T1000 (cell line): ENCODE measurements around the gene PAPSS1.
A peak's percentile ranks its signal among the peaks of the same experiment; 100 is the strongest.

Experiments
- DNase-seq: peaks from one replicate; lab custom pipeline; 2025; ENCODE audit warnings: mixed read lengths; lab: John Stamatoyannopoulos, UW

The PAPSS1 gene

GRCh38 chr4:107625391-107625902 lies 94.6 kb downstream of the PAPSS1 start:
- no peak for DNase-seq

DNA sequence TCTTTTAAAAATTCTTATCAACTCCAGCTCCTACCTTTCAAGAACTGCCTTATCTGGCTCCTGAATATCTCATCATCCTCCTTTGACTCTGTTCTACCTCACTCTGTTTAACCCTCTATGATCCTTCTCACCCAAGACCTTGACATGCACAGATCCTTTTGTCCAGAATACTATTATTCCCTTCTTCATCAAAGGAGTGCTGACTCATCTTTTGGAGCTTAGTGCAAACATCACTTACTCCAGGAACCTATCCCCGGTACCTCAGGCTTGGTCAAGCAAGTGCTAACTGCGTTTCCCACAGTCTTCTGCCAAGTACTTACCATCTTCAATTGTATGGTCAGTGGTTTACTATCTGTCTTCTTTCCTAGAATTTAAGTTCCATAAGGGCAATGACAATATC lies 96.0 kb downstream of the PAPSS1 start:
- no peak for DNase-seq

- DNase-seq = no peak
Observed at GRCh38 chr4:107622006-107622405, 98.0 kb downstream of the PAPSS1 start.

GRCh38 chr4:107619731-107620130 lies 100.3 kb downstream of the PAPSS1 start:
- DNase-seq = no peak

DNA sequence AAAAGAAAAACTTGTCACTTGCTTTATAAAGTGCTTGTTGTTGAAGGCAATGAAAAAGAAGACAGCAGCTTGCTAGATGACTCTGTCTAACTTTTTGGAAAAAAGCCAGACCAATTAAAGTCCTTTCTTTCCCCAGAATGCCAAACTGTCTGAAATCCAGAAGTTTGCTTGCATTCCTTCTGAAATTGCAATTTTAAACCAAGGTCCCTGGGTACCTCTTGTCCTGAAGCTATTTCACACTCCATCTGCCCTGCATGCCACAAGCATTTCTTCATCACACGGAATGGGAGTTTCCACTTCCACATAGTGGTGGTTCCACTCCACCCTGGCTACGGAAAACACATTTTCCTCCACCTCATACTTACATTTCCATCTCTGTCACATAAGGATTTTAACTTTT lies 101.0 kb downstream of the PAPSS1 start:
- peak; percentile 52 for DNase-seq

GRCh38 chr4:107618656-107619055 lies 101.4 kb downstream of the PAPSS1 start:
- no peak for DNase-seq

- DNase-seq = no peak
Observed at GRCh38 chr4:107616838-107617389, 103.1 kb downstream of the PAPSS1 start.

GRCh38 chr4:107615809-107616208 lies 104.2 kb downstream of the PAPSS1 start:
- DNase-seq = no peak

DNA sequence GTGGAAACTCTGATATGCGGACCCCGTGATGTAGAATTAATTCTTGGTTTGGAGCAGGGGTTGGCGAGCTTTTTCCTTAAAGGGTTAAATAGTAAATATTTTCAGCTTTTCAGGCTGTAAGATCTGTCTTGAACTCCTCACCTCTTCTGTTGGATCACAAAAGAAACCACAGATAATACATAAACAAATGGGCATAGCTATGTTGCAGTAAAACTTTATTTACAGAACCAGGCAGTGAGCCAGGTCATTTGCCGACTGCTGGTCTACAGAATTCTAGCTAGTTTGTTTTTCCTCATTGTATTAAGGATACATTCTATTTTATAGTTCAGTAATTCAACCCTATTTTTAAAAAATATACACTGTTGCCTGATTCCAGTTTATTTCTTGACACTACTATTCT lies 116.6 kb downstream of the PAPSS1 start:
- no peak for DNase-seq

- DNase-seq = no peak
Observed at GRCh38 chr4:107600983-107601382, 119.1 kb downstream of the PAPSS1 start.

- no peak for DNase-seq
Observed at GRCh38 chr4:107600436-107600835, 119.6 kb downstream of the PAPSS1 start.

GRCh38 chr4:107599841-107600240 lies 120.2 kb downstream of the PAPSS1 start:
- no peak for DNase-seq

- no peak for DNase-seq
Observed at GRCh38 chr4:107593230-107593629, 126.8 kb downstream of the PAPSS1 start.

GRCh38 chr4:107592519-107592918 lies 127.5 kb downstream of the PAPSS1 start:
- no peak for DNase-seq

DNA sequence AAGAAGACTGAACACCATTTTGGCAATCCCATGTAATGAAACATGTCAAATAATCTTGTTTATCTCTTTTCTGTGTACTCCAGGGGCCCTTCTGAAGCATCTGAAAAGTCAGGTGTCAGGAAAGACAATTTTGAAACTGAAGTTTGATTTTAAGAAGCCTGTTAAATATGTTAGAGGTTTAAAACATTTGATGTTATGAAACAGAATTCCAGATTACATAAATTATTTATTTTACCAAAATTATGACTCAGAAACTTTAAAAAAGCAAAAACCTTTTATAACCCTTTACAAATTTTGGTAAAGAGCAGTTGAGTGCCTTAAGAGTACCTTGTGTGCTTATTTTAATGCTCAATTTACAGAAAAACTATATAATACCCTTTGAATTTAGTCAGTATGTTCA lies 130.8 kb downstream of the PAPSS1 start:
- no peak for DNase-seq

DNA sequence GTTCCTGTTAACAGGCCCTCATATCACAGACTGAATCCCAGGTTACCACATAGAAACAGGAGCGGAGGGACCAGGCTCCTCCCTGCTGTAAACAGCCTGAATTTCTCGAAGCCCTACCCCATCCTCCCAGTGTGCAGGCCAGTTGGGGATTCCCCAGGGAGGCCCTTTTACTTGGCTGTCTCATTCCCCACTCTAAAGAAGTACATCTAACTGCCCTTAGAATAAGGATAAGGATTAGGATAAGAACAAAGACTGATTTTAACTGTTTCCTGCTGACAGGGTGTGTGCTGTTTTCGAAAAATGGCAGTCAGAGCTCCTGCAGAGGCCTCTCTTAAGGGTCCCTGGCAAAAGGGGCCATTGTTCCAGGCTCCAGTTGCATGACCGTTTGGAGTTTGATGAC lies 133.7 kb downstream of the PAPSS1 start:
- DNase-seq = no peak

GRCh38 chr4:107579099-107579498 lies 140.9 kb downstream of the PAPSS1 start:
- no peak for DNase-seq

- no peak for DNase-seq
Observed at GRCh38 chr4:107578321-107578720, 141.7 kb downstream of the PAPSS1 start.

DNA sequence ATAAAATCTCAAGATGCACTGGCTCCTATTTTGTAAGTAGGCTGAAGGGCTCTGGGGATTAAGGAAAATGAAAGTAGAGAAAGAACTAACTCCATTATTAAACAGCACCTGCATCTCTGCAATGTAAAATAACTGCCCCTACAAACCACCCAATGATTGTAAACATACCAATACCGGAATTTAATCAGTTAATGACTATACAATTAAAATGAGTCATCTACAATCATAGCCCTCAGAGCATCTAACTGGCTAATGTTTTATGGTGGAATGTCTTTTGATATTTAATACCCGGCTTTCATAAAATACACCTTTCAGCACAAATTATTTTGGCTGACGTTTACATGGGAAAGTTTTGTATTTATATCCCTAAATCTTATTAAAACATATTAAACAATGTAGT lies 142.3 kb downstream of the PAPSS1 start:
- no peak for DNase-seq

GRCh38 chr4:107575243-107575642 lies 144.8 kb downstream of the PAPSS1 start:
- no peak for DNase-seq

DNA sequence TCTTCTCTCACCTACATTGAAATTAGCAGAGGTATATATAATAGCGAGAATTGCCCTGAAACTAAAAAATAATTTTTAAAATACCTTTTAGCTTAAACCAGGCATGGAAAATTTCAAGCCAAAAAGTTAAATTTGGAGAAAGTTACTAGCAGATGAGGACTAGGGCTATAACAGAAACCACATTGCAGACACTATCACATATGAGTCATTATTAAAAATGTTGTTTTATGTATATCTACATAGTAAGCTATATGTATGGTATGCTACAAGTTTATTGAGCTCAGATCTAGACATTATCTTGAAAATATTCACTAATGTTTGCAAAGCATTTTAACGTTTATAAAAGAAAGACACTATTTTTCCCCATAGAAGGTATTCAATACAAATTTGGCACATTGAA lies 147.8 kb downstream of the PAPSS1 start:
- no peak for DNase-seq

DNA sequence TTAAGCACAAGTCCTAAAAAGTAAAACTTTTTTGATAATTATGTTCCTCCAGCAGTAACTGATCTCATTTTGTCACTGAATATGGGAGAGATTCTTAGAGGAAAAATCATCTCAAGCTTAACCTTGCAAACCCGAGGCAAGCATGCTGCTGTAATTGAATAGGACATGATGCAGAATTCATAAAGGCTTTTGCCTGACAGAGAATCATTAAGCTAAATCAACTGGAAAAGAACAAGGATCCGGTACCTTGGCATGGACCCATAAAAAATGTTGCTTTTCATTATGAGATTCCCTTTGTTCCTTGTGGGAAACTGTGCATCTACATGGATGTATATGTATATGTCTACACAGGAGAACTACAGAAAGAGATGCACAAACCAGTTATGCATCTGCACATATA lies 149.1 kb downstream of the PAPSS1 start:
- no peak for DNase-seq

GRCh38 chr4:107564326-107564725 lies 155.7 kb downstream of the PAPSS1 start:
- no peak for DNase-seq
